Measurements from ENCODE around the gene SMKR1. TPM values are rescaled to one million over a fixed set of nuclear protein-coding genes. Genes with fewer than 3 reads are reported as not detected.

The SMKR1 gene
- total RNA-seq, 3 donors from 2014 or later (not counting 1 experiment from before 2014, with no cell fraction given) = 4.9 to 9.7 (median 8.4) TPM

DNA sequence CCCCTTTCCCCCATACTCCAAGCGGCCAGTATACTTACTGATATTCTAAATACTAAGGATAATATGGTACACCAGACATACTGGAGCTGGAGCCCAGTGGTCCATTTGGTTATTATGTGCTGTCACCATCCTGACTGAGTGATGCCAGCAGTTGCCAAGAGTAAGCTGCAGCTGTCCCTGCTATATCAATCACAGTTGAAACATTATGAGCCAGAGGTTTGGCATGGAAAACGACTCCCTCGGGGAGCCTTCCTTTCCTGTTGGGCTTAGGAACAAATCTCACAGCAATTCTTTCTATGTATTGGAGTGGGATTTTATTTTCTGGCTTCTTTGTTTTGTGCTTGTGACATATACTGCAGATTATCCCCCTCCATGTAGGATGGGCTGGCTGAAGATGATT, 35.5 kb upstream of the SMKR1 start:
- Mint-ChIP-seq H3K36me3 (no peaks in the 10 kb centered on the region), H3K4me1 (peaks cover 0 to 5% of the 10 kb centered on the region in 2 donors), H3K4me3 (no peak overlapping the region), H3K27me3 (ENCODE audit: low read depth in 2 of 2) (no peaks in the 10 kb centered on the region), H3K9me3 (no peaks in the 10 kb centered on the region), H3K27ac (no peak overlapping the region)
- TF ChIP-seq, protein P1, sequence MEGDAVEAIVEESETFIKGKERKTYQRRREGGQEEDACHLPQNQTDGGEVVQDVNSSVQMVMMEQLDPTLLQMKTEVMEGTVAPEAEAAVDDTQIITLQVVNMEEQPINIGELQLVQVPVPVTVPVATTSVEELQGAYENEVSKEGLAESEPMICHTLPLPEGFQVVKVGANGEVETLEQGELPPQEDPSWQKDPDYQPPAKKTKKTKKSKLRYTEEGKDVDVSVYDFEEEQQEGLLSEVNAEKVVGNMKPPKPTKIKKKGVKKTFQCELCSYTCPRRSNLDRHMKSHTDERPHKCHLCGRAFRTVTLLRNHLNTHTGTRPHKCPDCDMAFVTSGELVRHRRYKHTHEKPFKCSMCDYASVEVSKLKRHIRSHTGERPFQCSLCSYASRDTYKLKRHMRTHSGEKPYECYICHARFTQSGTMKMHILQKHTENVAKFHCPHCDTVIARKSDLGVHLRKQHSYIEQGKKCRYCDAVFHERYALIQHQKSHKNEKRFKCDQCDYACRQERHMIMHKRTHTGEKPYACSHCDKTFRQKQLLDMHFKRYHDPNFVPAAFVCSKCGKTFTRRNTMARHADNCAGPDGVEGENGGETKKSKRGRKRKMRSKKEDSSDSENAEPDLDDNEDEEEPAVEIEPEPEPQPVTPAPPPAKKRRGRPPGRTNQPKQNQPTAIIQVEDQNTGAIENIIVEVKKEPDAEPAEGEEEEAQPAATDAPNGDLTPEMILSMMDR (IDR thresholded peaks at IDR 0.05) = no peak
- DNase-seq (no peak), ATAC-seq (no peak)
- Histone ChIP-seq H3K27me3 (ENCODE audit: control insufficient read depth, insufficient read depth, low read length) (no peaks in the 10 kb centered on the region), H3K4me1 (ENCODE audit: control insufficient read depth, insufficient read depth, low read length) (peaks cover 3% of the 10 kb centered on the region), H3K36me3 (ENCODE audit: control insufficient read depth, insufficient read depth, low read length) (no peaks in the 10 kb centered on the region), H3K4me3 (ENCODE audit: low read length) (no peak overlapping the region), H3K9me3 (ENCODE audit: control insufficient read depth, insufficient read depth, low read length) (no peaks in the 10 kb centered on the region), H3K27ac (ENCODE audit: low read length) (no peak overlapping the region)
- intact Hi-C loops (cut with micrococcal nuclease) = no loop called here
- 100% methylated on average over 2 of the region's 3 CpGs for WGBS (ENCODE audit: insufficient coverage)

DNA sequence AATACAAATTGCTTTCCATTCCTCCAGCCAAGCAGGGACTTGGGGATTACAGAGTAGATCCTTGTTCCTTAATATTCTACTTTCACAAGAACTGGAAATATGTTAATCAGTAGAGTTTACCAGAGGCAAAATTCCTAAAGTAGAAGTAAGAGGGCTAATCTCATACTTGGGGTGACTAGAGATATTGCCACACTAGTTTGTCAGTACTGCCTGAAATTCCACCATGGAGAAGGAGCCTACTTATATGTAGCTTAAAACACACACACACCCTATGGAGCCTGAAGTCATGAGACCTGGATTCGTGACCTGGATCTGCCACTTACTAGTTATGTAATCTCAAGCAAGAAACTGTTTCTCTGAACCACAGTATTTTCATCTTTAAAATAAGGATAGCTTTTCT, 34.2 kb upstream of the SMKR1 start:
- H3K9me3 Mint-ChIP-seq = no peaks in the 10 kb centered on the region
- no peaks in the 10 kb centered on the region for H3K27me3 Mint-ChIP-seq (ENCODE audit: low read depth in 2 of 2)
- ATAC-seq = no peak
- peak overlapping the region; percentile 17 for H3K4me3 Mint-ChIP-seq
- Histone ChIP-seq H3K36me3 (ENCODE audit: control insufficient read depth, insufficient read depth, low read length) (no peaks in the 10 kb centered on the region), H3K27ac (ENCODE audit: low read length) (no peak overlapping the region), H3K4me1 (ENCODE audit: control insufficient read depth, insufficient read depth, low read length) (no peaks in the 10 kb centered on the region), H3K9me3 (ENCODE audit: control insufficient read depth, insufficient read depth, low read length) (no peaks in the 10 kb centered on the region), H3K27me3 (ENCODE audit: control insufficient read depth, insufficient read depth, low read length) (no peaks in the 10 kb centered on the region), H3K4me3 (ENCODE audit: low read length) (no peak overlapping the region)
- peaks cover 0 to 5% of the 10 kb centered on the region in 2 donors for H3K4me1 Mint-ChIP-seq
- TF ChIP-seq, protein P1 (IDR thresholded peaks at IDR 0.05) = no peak
- DNase-seq = no peak
- intact Hi-C loops (cut with micrococcal nuclease) = no loop called here
- H3K36me3 Mint-ChIP-seq = no peaks in the 10 kb centered on the region
- 80% methylated on average over 1 of the region's 1 CpG for WGBS (ENCODE audit: insufficient coverage)
- H3K27ac Mint-ChIP-seq = peak overlapping the region in 1 of 2 donors; percentile 81

DNA sequence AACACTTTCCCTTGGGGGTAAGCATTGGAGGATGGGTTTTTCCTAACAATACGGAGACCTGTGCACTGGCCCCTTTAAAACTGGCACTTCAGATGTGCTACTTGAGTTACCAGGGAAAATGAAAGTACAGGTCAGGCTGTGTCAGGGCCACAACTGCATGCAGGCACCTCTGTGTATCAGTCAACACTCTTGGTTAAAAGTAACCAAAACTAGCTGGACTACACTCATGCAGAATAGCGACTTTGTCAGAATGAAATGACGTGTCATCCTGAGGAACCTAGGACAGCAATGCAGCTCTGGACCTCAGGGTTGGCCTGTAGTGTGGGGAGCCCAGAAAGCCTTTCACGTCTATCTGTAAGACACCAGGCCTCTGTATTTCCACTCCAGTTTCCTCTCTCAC, 33.8 kb upstream of the SMKR1 start:
- Histone ChIP-seq H3K4me3 (ENCODE audit: low read length) (no peak overlapping the region), H3K4me1 (ENCODE audit: control insufficient read depth, insufficient read depth, low read length) (no peaks in the 10 kb centered on the region), H3K27me3 (ENCODE audit: control insufficient read depth, insufficient read depth, low read length) (no peaks in the 10 kb centered on the region), H3K27ac (ENCODE audit: low read length) (no peak overlapping the region), H3K9me3 (ENCODE audit: control insufficient read depth, insufficient read depth, low read length) (no peaks in the 10 kb centered on the region), H3K36me3 (ENCODE audit: control insufficient read depth, insufficient read depth, low read length) (no peaks in the 10 kb centered on the region)
- Mint-ChIP-seq H3K4me3 (peak overlapping the region; percentile 17), H3K9me3 (no peaks in the 10 kb centered on the region), H3K27me3 (ENCODE audit: low read depth in 2 of 2) (no peaks in the 10 kb centered on the region), H3K27ac (peak overlapping the region in 1 of 2 donors; percentile 81), H3K36me3 (no peaks in the 10 kb centered on the region), H3K4me1 (peaks cover 0 to 5% of the 10 kb centered on the region in 2 donors)
- peak in 1 of 3 donors; percentile 82 for ATAC-seq
- DNase-seq = no peak
- TF ChIP-seq, protein P1 (IDR thresholded peaks at IDR 0.05) = no peak
- intact Hi-C loops (cut with micrococcal nuclease) = no loop called here
- 75% methylated on average over 4 of the region's 4 CpGs for WGBS (ENCODE audit: insufficient coverage)

DNA sequence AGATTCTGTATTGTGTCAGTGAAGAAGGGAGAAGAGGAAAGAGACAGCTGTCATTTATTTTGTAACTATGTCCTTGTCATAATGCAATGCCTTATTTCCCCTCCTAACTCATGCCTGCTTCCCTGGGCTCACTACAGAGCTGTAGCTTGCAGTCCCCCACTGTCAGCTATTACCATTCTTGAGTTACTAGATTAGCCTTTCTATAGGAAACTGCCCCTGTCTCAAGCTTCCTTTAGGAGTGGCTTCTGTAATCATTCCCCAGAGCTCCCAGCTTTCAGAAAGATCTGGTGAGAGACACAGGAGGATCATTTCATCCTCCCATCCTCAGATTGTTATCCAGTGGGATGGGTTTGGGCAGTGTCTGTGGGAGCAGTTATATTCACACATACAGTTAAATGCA, 32.4 kb upstream of the SMKR1 start:
- no peaks in the 10 kb centered on the region for H3K36me3 ChIP-seq (ENCODE audit: control insufficient read depth, insufficient read depth, low read length)
- no peaks in the 10 kb centered on the region for H3K9me3 Mint-ChIP-seq
- no peak overlapping the region for H3K27ac ChIP-seq (ENCODE audit: low read length)
- no peaks in the 10 kb centered on the region for H3K4me1 ChIP-seq (ENCODE audit: control insufficient read depth, insufficient read depth, low read length)
- peaks cover 0 to 5% of the 10 kb centered on the region in 2 donors for H3K4me1 Mint-ChIP-seq
- H3K27me3 ChIP-seq (ENCODE audit: control insufficient read depth, insufficient read depth, low read length) = no peaks in the 10 kb centered on the region
- TF ChIP-seq, protein P1 (IDR thresholded peaks at IDR 0.05) = no peak
- no peaks in the 10 kb centered on the region for H3K9me3 ChIP-seq (ENCODE audit: control insufficient read depth, insufficient read depth, low read length)
- ATAC-seq (no peak), DNase-seq (no peak)
- no peak overlapping the region for H3K4me3 Mint-ChIP-seq
- H3K36me3 Mint-ChIP-seq = no peaks in the 10 kb centered on the region
- intact Hi-C loops (cut with micrococcal nuclease) = no loop called here
- H3K4me3 ChIP-seq (ENCODE audit: low read length) = no peak overlapping the region
- H3K27ac Mint-ChIP-seq = peak overlapping the region in 1 of 2 donors; percentile 81
- no peaks in the 10 kb centered on the region for H3K27me3 Mint-ChIP-seq (ENCODE audit: low read depth in 2 of 2)
